HG02840 (cell line): ENCODE measurements around the gene AP3S2.
"Not testable (repeated sequence)": the region's sequence is repeated elsewhere in the genome, so short reads cannot be mapped to it uniquely, and the experiment has no call there.

Experiments used
- ATAC-seq: cut with Tn5 transposase; IDR thresholded peaks from one replicate; pipeline ENCODE4 v1.9.1; 2021; ENCODE audit warnings: mild to moderate bottlenecking, moderate library complexity, moderate number of reproducible peaks; ENCODE audit not compliant: unreplicated experiment, low FRiP score

Gene AP3S2

GRCh38 chr15:89803941-89804800 lies 89.6 kb downstream of the AP3S2 start:
- no peak for ATAC-seq

- no peak for ATAC-seq
These were observed 90.6 kb downstream of the AP3S2 start for GRCh38 chr15:89802986-89803824.

- ATAC-seq = no peak
These were observed 91.4 kb downstream of the AP3S2 start for GRCh38 chr15:89802231-89802928.

GRCh38 chr15:89801471-89802195 lies 92.2 kb downstream of the AP3S2 start:
- ATAC-seq = no peak

- no peak for ATAC-seq
These were observed 93.8 kb downstream of the AP3S2 start for GRCh38 chr15:89799918-89800498.

GRCh38 chr15:89799011-89799911 lies 94.5 kb downstream of the AP3S2 start:
- no peak for ATAC-seq

GRCh38 chr15:89797678-89798201 lies 96.1 kb downstream of the AP3S2 start:
- no peak for ATAC-seq

GRCh38 chr15:89795996-89796395 lies 97.8 kb downstream of the AP3S2 start:
- no peak for ATAC-seq

- no peak for ATAC-seq
These were observed 99.1 kb downstream of the AP3S2 start for GRCh38 chr15:89794627-89795241.

- ATAC-seq = no peak
These were observed 101.5 kb downstream of the AP3S2 start for GRCh38 chr15:89792106-89792805.

- ATAC-seq = no peak
These were observed 103.1 kb downstream of the AP3S2 start for GRCh38 chr15:89790661-89791060.

GRCh38 chr15:89790206-89790605 lies 103.6 kb downstream of the AP3S2 start:
- no peak for ATAC-seq

- ATAC-seq = not testable (repeated sequence)
These were observed 105.2 kb downstream of the AP3S2 start for GRCh38 chr15:89788585-89788984.

- ATAC-seq = no peak
These were observed 105.8 kb downstream of the AP3S2 start for GRCh38 chr15:89787944-89788343.

GRCh38 chr15:89785774-89786140 lies 108.0 kb downstream of the AP3S2 start:
- no peak for ATAC-seq

GRCh38 chr15:89785064-89785773 lies 108.6 kb downstream of the AP3S2 start:
- ATAC-seq = no peak

- no peak for ATAC-seq
These were observed 109.2 kb downstream of the AP3S2 start for GRCh38 chr15:89784686-89784960.
